ENCODE measurements around the gene TFB1M. TPM values are rescaled to one million over a fixed set of nuclear protein-coding genes. Genes with fewer than 3 reads are reported as not detected.
"Not testable (repeated sequence)": the region's sequence is repeated elsewhere in the genome, so short reads cannot be mapped to it uniquely, and the experiment has no call there.

Gene TFB1M
- total and polyA plus RNA-seq, 9 of the 15 experiments (the other 6 are each of a cell fraction or from before 2014, with no cell fraction given): 34.6 to 145 (median 40.4) TPM

DNA sequence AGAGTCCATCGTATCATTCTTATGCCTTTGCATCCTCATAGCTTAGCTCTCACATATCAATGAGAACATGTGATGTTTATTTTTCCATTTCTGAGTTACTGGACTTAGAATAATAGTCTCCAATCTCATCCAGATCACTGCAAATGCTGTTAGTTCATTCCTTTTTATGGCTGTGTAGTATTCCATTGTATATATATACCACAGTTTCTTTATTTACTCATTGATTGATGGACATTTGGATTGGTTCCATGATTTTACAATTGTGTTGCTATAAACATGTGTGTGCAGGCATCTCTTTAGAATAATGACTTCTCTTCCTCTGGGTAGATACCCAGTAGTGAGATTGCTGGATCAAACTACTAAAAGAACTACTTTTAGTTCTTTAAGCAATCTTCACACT is 21.0 kb upstream of the TFB1M start:
- Histone ChIP-seq H3K27ac (ENCODE audit: extremely low read depth, low read depth, low read length) (no peak overlapping the region), H3K4me2 (ENCODE audit: insufficient read depth, low read length) (no peak overlapping the region), H3K36me3 (ENCODE audit: control insufficient read depth, insufficient read depth, low read length) (no peaks in the 10 kb centered on the region), H3K79me2 (ENCODE audit: control insufficient read depth, insufficient read depth, low read length) (no peaks in the 10 kb centered on the region), H3K27me3 (ENCODE audit: control insufficient read depth in 2 of 2, insufficient read depth in 2 of 2, low read length in 2 of 2) (peaks cover 2 to 4% of the 10 kb centered on the region in 2 experiments; a peak in 4 of 5 replicates), H3K9ac (ENCODE audit: insufficient read depth in 1 of 2, low read depth in 2 of 2, low read length in 2 of 2) (no peak overlapping the region), H3K9me1 (ENCODE audit: control insufficient read depth, insufficient read depth, low read length) (no peaks in the 10 kb centered on the region), H3K9me3 (replicated peaks; ENCODE audit: control insufficient read depth, insufficient read depth, low read depth, low read length) (no peaks in the 10 kb centered on the region), H3K4me1 (replicated peaks in 1 of 2; ENCODE audit: control insufficient read depth in 2 of 2, insufficient read depth in 2 of 2, low read length in 2 of 2) (no peaks in the 10 kb centered on the region), H2AFZ (ENCODE audit: low read depth, low read length) (no peak overlapping the region), H3K4me3 (no peak overlapping the region), H4K20me1 (replicated peaks; ENCODE audit: control insufficient read depth, insufficient read depth, low read length) (no peaks in the 10 kb centered on the region)
- BruUV-seq (replicated peaks): no TSS peak
- ATAC-seq (no peak), FAIRE-seq (no peak), DNase-seq (ENCODE audit: extremely low read depth in 1 of 4, low spot score in 3 of 4) (no peak)
- POLR2A ChIA-PET: no interaction called here
- TF ChIP-seq ZNF232 (CRISPR knock-in tag; IDR thresholded peaks at IDR 0.05) (no peak), ZNF146 (CRISPR knock-in tag; IDR thresholded peaks at IDR 0.05; ENCODE audit: unreplicated experiment) (peak; percentile 6)
- CTCF ChIA-PET (ENCODE audit: low intra/inter-chr PET ratio): no interaction called here
- in situ Hi-C loops (cut with MboI): no loop called here
- intact Hi-C loops (cut with micrococcal nuclease): no loop called here
- WGBS (ENCODE audit: insufficient coverage, low coverage, missing lambda C conversion rate): 0% methylated on average over 1 of the region's 1 CpG

GRCh38 chr6:155334073-155334472 is 19.8 kb upstream of the TFB1M start:
- POLR2A ChIA-PET: interaction anchor here (0.6 to 0.9 kb wide), 3 partner anchors 12 to 473 kb away, joined by 3 read pairs; no protein-coding TSS in a partner anchor
- H3K4me2 ChIP-seq (ENCODE audit: insufficient read depth, low read length); FAIRE-seq; CTCF ChIA-PET (ENCODE audit: low intra/inter-chr PET ratio); in situ Hi-C loops (cut with MboI); H2AFZ ChIP-seq (ENCODE audit: low read depth, low read length); H3K9ac ChIP-seq (ENCODE audit: insufficient read depth in 1 of 2, low read depth in 2 of 2, low read length in 2 of 2); ATAC-seq; BruUV-seq (replicated peaks); H3K79me2 ChIP-seq (ENCODE audit: control insufficient read depth, insufficient read depth, low read length); H3K27me3 ChIP-seq (ENCODE audit: control insufficient read depth in 2 of 2, insufficient read depth in 2 of 2, low read length in 2 of 2); H3K4me3 ChIP-seq; H3K4me1 ChIP-seq (replicated peaks in 1 of 2; ENCODE audit: control insufficient read depth in 2 of 2, insufficient read depth in 2 of 2, low read length in 2 of 2); DNase-seq (ENCODE audit: extremely low read depth in 1 of 4, low spot score in 3 of 4); H4K20me1 ChIP-seq (replicated peaks; ENCODE audit: control insufficient read depth, insufficient read depth, low read length); H3K9me3 ChIP-seq (replicated peaks; ENCODE audit: control insufficient read depth, insufficient read depth, low read depth, low read length); H3K27ac ChIP-seq (ENCODE audit: extremely low read depth, low read depth, low read length); H3K9me1 ChIP-seq (ENCODE audit: control insufficient read depth, insufficient read depth, low read length); intact Hi-C loops (cut with micrococcal nuclease); H3K36me3 ChIP-seq (ENCODE audit: control insufficient read depth, insufficient read depth, low read length): not testable (repeated sequence)
- WGBS (ENCODE audit: insufficient coverage, low coverage, missing lambda C conversion rate): 2% methylated on average over 7 of the region's 7 CpGs
